Adipocyte (in vitro differentiated cells): Measurements from ENCODE around the gene FUT1.

Experiments
- DNase-seq: peaks from one replicate; pipeline ENCODE4 v3.0.0-alpha.2; 2015; ENCODE audit warnings: low read depth
- H3K27me3 ChIP-seq: replicated peaks from 2 replicates; pipeline ENCODE4 v1.7.0; 2013; ENCODE audit warnings: mild to moderate bottlenecking, low read length, moderate library complexity; ENCODE audit not compliant: control insufficient read depth, insufficient read depth
- H3K36me3 ChIP-seq: 2 replicates; pipeline ENCODE4 v1.7.0; 2013; ENCODE audit warnings: low read length, mild to moderate bottlenecking, moderate library complexity; ENCODE audit not compliant: control insufficient read depth, insufficient read depth, severe bottlenecking
- H3K4me1 ChIP-seq: 2 replicates; pipeline ENCODE4 v1.7.0; 2013; ENCODE audit warnings: mild to moderate bottlenecking, low read length, moderate library complexity; ENCODE audit not compliant: control insufficient read depth, insufficient read depth
- H3K4me3 ChIP-seq: 2 replicates; pipeline ENCODE4 v1.7.0; 2013; ENCODE audit warnings: mild to moderate bottlenecking, low read length, moderate library complexity
- H3K9ac ChIP-seq: 2 replicates; pipeline ENCODE4 v1.7.0; 2013; ENCODE audit warnings: mild to moderate bottlenecking, low read length, moderate library complexity
- H3K9me3 ChIP-seq: 2 replicates; pipeline ENCODE4 v1.7.0; 2013; ENCODE audit warnings: mild to moderate bottlenecking, low read length, moderate library complexity; ENCODE audit not compliant: control insufficient read depth

FUT1 gene

GRCh38 chr19:48737360-48737998 is 15.0 kb downstream of the FUT1 start:
- no peak for DNase-seq
- Histone ChIP-seq H3K9me3 (no peaks in the 10 kb centered on the region), H3K4me1 (no peaks in the 10 kb centered on the region), H3K36me3 (no peaks in the 10 kb centered on the region), H3K9ac (no peak overlapping the region), H3K27me3 (peaks cover 24% of the 10 kb centered on the region), H3K4me3 (no peak overlapping the region)

- Histone ChIP-seq H3K9me3 (no peaks in the 10 kb centered on the region), H3K36me3 (no peaks in the 10 kb centered on the region), H3K27me3 (peaks cover 32% of the 10 kb centered on the region), H3K9ac (no peak overlapping the region), H3K4me3 (no peak overlapping the region), H3K4me1 (no peaks in the 10 kb centered on the region)
- DNase-seq = no peak
Measured at GRCh38 chr19:48735031-48735615, 17.3 kb downstream of the FUT1 start.

GRCh38 chr19:48734625-48735024 is 17.8 kb downstream of the FUT1 start:
- Histone ChIP-seq H3K9me3 (no peaks in the 10 kb centered on the region), H3K4me1 (no peaks in the 10 kb centered on the region), H3K9ac (no peak overlapping the region), H3K27me3 (peaks cover 32% of the 10 kb centered on the region), H3K36me3 (no peaks in the 10 kb centered on the region), H3K4me3 (no peak overlapping the region)
- no peak for DNase-seq

GRCh38 chr19:48731452-48731851 is 21.0 kb downstream of the FUT1 start:
- no peak overlapping the region for H3K9ac ChIP-seq
- no peaks in the 10 kb centered on the region for H3K4me1 ChIP-seq
- no peak overlapping the region for H3K4me3 ChIP-seq
- DNase-seq = no peak
- no peaks in the 10 kb centered on the region for H3K9me3 ChIP-seq
- peaks cover 26% of the 10 kb centered on the region for H3K27me3 ChIP-seq
- no peaks in the 10 kb centered on the region for H3K36me3 ChIP-seq

GRCh38 chr19:48728911-48729664 is 23.4 kb downstream of the FUT1 start:
- Histone ChIP-seq H3K9me3 (no peaks in the 10 kb centered on the region), H3K4me3 (no peak overlapping the region), H3K36me3 (no peaks in the 10 kb centered on the region), H3K4me1 (peaks cover 8% of the 10 kb centered on the region), H3K9ac (no peak overlapping the region), H3K27me3 (peaks cover 17% of the 10 kb centered on the region)
- DNase-seq = no peak

- DNase-seq = no peak
- peaks cover 4% of the 10 kb centered on the region for H3K27me3 ChIP-seq
- no peaks in the 10 kb centered on the region for H3K9me3 ChIP-seq
- no peak overlapping the region for H3K9ac ChIP-seq
- H3K36me3 ChIP-seq = no peaks in the 10 kb centered on the region
- H3K4me3 ChIP-seq = no peak overlapping the region
- H3K4me1 ChIP-seq = peaks cover 8% of the 10 kb centered on the region
Measured at GRCh38 chr19:48726556-48726955, 25.9 kb downstream of the FUT1 start.

GRCh38 chr19:48724796-48725753 is 27.4 kb downstream of the FUT1 start:
- Histone ChIP-seq H3K27me3 (no peaks in the 10 kb centered on the region), H3K9ac (no peak overlapping the region), H3K9me3 (no peaks in the 10 kb centered on the region), H3K4me3 (no peak overlapping the region), H3K36me3 (no peaks in the 10 kb centered on the region), H3K4me1 (peaks cover 12% of the 10 kb centered on the region)
- peak; percentile 65 for DNase-seq

- Histone ChIP-seq H3K4me1 (peaks cover 16% of the 10 kb centered on the region), H3K27me3 (no peaks in the 10 kb centered on the region)
Measured at GRCh38 chr19:48722196-48722708, 30.2 kb downstream of the FUT1 start.

GRCh38 chr19:48720613-48721296 is 31.7 kb downstream of the FUT1 start:
- H3K9me3 ChIP-seq = no peaks in the 10 kb centered on the region
- peak; percentile 100 for DNase-seq
- no peaks in the 10 kb centered on the region for H3K36me3 ChIP-seq
- H3K4me1 ChIP-seq = peaks cover 22% of the 10 kb centered on the region
- H3K4me3 ChIP-seq = peak overlapping the region; percentile 85
- H3K9ac ChIP-seq = peak overlapping the region; percentile 77
- no peaks in the 10 kb centered on the region for H3K27me3 ChIP-seq

More at GRCh38 chr19:48722196-48722708, 30.2 kb downstream of the FUT1 start:
- Histone ChIP-seq H3K4me3 (no peak overlapping the region), H3K9me3 (no peaks in the 10 kb centered on the region), H3K36me3 (no peaks in the 10 kb centered on the region), H3K9ac (no peak overlapping the region)
- DNase-seq = no peak

- peak overlapping the region; percentile 85 for H3K4me3 ChIP-seq
- peak overlapping the region; percentile 77 for H3K9ac ChIP-seq
- no peaks in the 10 kb centered on the region for H3K9me3 ChIP-seq
- no peaks in the 10 kb centered on the region for H3K36me3 ChIP-seq
- DNase-seq = no peak
- no peaks in the 10 kb centered on the region for H3K27me3 ChIP-seq
- peaks cover 27% of the 10 kb centered on the region for H3K4me1 ChIP-seq
Measured at GRCh38 chr19:48720251-48720612, 32.2 kb downstream of the FUT1 start.
